Stimulated activated CD4-positive, alpha-beta T cell treated with anti-CD3 and anti-CD28 coated beads, Interleukin-15, amount 100 ng/mL, for 24 hours (primary cell): Measurements from ENCODE around the gene STEAP1B.

Experiments
- DNase-seq: peaks from one replicate; pipeline ENCODE4 v3.0.0-alpha.2; 2020

STEAP1B gene

GRCh38 chr7:22397981-22398380 lies 102.0 kb downstream of the STEAP1B start:
- no peak for DNase-seq

GRCh38 chr7:22395222-22395621 lies 104.8 kb downstream of the STEAP1B start:
- no peak for DNase-seq

- no peak for DNase-seq
Measured at GRCh38 chr7:22394739-22395138, 105.2 kb downstream of the STEAP1B start.

- no peak for DNase-seq
Measured at GRCh38 chr7:22393913-22394729, 105.9 kb downstream of the STEAP1B start.

- no peak for DNase-seq
Measured at GRCh38 chr7:22390516-22390915, 109.5 kb downstream of the STEAP1B start.

GRCh38 chr7:22389892-22390291 lies 110.1 kb downstream of the STEAP1B start:
- no peak for DNase-seq

- no peak for DNase-seq
Measured at GRCh38 chr7:22387583-22387982, 112.4 kb downstream of the STEAP1B start.

- no peak for DNase-seq
Measured at GRCh38 chr7:22386865-22387264, 113.1 kb downstream of the STEAP1B start.

- DNase-seq, result no peak
Measured at GRCh38 chr7:22386206-22386858, 113.7 kb downstream of the STEAP1B start.

- no peak for DNase-seq
Measured at GRCh38 chr7:22385326-22385725, 114.7 kb downstream of the STEAP1B start.

GRCh38 chr7:22380333-22380732 lies 119.7 kb downstream of the STEAP1B start:
- DNase-seq, result no peak

GRCh38 chr7:22378199-22378980 lies 121.6 kb downstream of the STEAP1B start:
- no peak for DNase-seq

- DNase-seq, result no peak
Measured at GRCh38 chr7:22377703-22378102, 122.3 kb downstream of the STEAP1B start.

- DNase-seq, result no peak
Measured at GRCh38 chr7:22375359-22376048, 124.5 kb downstream of the STEAP1B start.

GRCh38 chr7:22373911-22374310 lies 126.1 kb downstream of the STEAP1B start:
- DNase-seq, result no peak

GRCh38 chr7:22373388-22373787 lies 126.6 kb downstream of the STEAP1B start:
- DNase-seq, result no peak

GRCh38 chr7:22372863-22373262 lies 127.1 kb downstream of the STEAP1B start:
- DNase-seq, result no peak

GRCh38 chr7:22371878-22372277 lies 128.1 kb downstream of the STEAP1B start:
- no peak for DNase-seq
